HG03108 (cell line): Measurements from ENCODE around the gene LGALS8.

Experiments
- ATAC-seq: cut with Tn5 transposase; IDR thresholded peaks from one replicate; pipeline ENCODE4 v1.9.1; 2021; ENCODE audit warnings: moderate library complexity; ENCODE audit not compliant: unreplicated experiment

LGALS8 gene

GRCh38 chr1:236581528-236581927 is 57.7 kb downstream of the LGALS8 start:
- ATAC-seq = no peak

DNA sequence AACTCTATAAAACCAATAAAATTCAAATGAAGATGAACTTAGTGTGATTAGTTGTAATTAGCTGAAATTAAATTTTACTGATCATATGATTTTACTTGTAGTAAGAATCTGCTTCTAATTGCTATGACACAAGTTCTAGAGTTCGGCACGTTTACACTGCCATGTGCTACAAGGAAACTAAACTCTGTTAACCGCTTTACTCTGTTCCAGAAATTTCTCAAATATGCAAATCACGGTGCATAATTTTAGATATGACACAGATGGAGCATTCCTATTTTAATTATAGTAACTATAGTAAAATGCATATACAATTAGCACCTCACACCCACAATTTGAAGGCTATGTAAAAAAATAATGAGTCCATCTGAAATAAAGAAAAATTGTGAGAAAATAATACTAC is 65.7 kb downstream of the LGALS8 start:
- no peak for ATAC-seq

- ATAC-seq = no peak
Observed at GRCh38 chr1:236590553-236591150, 66.9 kb downstream of the LGALS8 start.

DNA sequence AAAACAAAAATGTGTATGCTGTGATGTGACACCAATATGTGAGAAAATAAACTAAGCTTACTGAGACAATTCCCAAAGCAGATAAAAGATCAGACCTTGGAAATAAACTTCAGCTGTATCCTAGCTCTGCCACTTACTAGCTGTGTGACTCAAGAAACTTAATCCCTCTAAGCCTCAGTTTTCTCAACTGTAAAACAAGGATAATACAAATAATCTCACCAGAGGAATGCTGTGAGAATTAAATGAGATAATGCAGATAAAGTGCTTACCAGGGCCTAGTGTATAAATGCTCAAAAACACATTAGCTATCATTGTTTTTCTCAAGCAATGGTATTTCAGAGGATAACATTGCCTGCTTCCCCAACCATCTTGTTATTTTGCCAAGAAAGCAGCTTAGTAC is 78.4 kb downstream of the LGALS8 start:
- ATAC-seq = no peak
